Mesenteric fat pad (tissue), 1 donor: Measurements from ENCODE around the gene SELENOM. TPM values are rescaled to one million over a fixed set of nuclear protein-coding genes. Genes with fewer than 3 reads are reported as not detected.
"Not testable (repeated sequence)": the region's sequence is repeated elsewhere in the genome, so short reads cannot be mapped to it uniquely, and the experiment has no call there.

Experiments used
- DNase-seq: peaks from one replicate; pipeline ENCODE4 v3.0.0-alpha.2; 2020; ENCODE audit warnings: low spot score
- total RNA-seq: library from RNA; stranded (reverse); fragmentation: NEBNext Ultra II Directional; extraction: Animal tissue kit (Norgen Biotek cat#: 25700); gene quantifications from one replicate; pipeline ENCODE4 v1.2.1, GENCODE V29; 2021
- donor health status: DM: yes; HTN: yes; CAD: no.

Gene SELENOM
- total RNA-seq, 1 donor from 2014 or later, result 160 TPM

DNA sequence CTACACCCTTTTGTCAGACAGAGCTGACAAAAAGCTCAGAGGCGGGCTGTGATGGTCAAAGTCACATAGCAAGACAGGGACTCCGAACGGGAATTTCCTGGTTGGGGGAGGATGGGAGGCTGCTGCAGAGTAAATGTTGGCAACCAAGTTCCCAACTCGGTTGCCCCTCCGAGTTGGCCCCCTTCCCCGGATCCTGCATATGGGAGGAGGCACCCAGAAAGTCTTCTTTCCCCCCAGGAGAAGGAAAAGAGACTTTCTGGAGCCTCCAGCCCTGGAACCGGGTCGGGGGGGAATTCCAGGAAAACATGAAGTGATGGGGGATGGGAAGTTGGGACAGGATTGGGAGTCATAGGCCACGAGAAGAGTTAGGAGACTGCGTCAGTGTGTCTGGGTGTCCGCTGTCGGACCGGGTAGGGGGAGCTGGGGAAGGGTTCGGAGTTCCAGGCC is 614 bp downstream of the SELENOM start:
- DNase-seq, result no peak

DNA sequence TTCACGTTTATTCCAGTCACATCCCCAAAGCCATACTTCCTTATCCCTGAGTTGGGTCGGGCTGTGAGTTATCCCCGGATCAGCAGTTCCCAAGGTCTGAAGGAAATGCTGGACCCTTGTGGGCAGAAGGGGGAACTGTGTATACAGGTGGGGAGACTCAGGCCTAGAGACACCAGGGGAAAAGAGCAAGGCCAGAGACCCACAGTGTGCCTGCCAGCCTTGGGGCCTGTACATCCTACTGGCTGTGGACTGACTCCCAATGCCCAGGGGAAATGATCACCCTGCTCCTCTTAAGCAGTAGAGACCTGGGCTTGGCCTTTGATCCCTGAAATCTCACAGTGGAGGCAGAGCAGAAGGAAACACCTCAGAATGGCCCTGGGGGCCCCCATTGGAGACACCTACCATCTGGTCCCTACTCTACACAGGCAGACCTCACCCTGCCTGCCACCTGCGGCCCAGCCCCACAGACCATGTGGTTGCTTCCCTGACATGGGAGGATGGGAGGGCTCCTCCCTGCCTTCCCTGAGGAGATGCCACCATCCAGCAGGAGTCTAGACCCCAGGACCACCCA is 1.3 kb downstream of the SELENOM start:
- no peak for DNase-seq

- no peak for DNase-seq
Observed at GRCh38 chr22:31105282-31105929, 2.0 kb downstream of the SELENOM start.

- DNase-seq, result no peak
Observed at GRCh38 chr22:31104869-31105268, 2.5 kb downstream of the SELENOM start.

DNA sequence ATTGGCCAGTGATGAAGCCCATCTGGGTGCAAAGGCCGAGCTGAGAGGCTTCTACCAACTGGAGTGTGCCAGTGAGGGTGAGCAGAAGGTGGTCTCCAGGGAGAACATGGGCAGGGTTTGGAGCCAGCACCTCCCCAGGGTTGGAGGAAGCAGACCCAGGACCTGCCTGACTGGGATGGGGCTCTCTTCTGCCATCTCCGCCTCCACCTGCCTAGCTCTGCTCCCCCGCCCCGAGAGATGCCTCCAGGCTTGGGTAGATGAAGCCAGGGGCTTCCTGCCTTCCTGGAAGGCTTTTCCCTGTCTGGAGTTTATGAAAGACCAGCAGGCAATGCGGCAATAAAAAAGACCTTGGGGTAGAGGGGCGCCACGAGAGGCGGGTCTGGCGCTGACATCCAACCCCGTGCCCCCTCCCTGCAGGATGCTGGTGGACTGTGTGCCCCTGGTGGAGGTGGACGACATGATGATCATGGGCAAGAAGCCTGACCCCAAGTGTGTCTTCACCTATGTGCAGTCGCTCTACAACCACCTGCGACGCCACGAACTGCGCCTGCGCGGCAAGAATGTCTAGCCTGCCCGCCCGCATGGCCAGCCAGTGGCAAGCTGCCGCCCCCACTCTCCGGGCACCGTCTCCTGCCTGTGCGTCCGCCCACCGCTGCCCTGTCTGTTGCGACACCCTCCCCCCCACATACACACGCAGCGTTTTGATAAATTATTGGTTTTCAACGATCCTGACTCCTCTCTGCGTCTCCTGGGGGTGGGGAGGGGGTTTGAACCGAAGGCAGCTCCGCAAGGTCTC is 3.3 kb downstream of the SELENOM start:
- no peak for DNase-seq

GRCh38 chr22:31103111-31103510 is 4.3 kb downstream of the SELENOM start:
- DNase-seq, result no peak

DNA sequence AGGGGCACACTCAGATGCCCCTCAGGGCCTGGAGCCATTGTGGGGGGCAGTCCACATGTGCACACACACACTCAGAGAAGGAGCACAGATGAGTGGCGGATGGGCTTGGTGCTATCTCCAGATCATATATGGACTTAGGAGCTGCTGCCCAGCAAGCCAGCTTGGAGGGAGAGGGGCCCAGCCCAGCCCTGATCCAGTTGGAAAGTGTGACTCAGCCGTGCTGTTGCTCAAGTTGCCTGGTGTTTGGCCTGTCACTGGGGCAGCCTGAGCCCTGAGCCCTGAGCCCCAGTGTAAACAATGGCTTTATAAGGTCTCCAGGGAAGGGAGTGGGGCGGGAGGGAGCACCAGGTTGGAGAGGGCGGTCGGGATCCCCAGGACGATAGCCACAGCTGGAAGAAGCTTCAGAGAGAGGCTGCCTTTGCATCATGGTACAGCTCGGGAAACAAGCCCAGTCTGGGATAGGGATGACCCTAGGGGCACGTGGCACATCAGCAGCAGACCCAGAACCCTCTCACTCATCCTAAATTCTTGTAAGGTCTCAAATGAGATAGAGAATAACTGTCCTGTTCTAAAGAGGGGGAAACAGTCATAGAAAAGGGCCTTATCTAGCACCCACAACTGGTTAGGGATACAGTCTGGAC is 4.8 kb downstream of the SELENOM start:
- DNase-seq, result no peak

- no peak for DNase-seq
Observed at GRCh38 chr22:31100762-31101525, 6.4 kb downstream of the SELENOM start.

- DNase-seq, result no peak
Observed at GRCh38 chr22:31099841-31100761, 7.3 kb downstream of the SELENOM start.

GRCh38 chr22:31099386-31099785 is 8.0 kb downstream of the SELENOM start:
- DNase-seq, result no peak

DNA sequence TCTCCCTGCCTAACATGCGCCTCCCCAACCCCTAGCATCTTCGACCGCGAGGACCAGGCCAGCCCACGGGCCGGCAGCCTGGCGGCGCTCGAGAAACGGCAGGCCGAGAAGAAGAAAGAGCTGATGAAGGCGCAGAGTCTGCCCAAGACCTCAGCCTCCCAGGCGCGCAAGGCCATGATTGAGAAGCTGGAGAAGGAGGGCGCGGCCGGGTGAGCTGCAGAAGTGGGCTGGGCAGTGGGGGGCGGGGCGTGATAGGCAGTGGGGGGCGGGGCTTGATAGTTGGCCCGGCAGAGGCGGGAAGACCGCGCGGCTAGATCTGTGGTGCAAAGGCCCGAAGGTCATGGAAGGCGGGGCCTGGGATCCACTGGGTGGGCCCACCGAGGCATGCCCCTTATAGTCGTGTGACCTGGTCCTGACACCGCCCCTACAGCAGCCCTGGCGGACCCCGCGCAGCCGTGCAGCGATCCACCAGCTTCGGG is 8.7 kb downstream of the SELENOM start:
- DNase-seq, result no peak

GRCh38 chr22:31097941-31098631 is 9.3 kb downstream of the SELENOM start:
- no peak for DNase-seq

- DNase-seq, result not testable (repeated sequence)
Observed at GRCh38 chr22:31097539-31097938, 9.8 kb downstream of the SELENOM start.

DNA sequence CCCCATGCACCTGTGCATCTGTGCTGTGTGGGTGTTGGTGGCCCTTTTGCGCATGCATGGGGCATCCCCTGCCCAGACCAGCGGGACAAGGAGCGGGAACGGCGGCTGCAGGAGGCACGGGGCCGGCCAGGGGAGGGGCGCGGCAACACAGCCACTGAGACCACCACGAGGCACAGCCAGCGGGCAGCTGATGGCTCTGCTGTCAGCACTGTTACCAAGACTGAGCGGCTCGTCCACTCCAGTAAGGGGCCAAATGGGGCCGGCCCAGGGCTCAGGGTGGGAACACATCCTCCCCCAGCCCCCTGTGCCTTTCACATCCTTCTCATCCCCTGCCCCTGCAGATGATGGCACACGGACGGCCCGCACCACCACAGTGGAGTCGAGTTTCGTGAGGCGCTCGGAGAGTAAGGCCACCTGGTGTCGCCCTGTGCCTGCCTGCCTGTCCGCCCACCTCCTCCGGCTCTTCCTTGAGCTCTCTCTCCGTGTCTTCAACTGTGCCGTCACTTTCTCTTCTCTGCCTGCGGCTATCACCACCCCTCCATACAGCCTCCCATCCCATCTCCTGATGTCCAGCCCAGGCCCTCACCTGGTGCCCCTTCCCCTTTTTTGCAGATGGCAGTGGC is 10.6 kb downstream of the SELENOM start:
- no peak for DNase-seq

- no peak for DNase-seq
Observed at GRCh38 chr22:31095637-31096249, 11.6 kb downstream of the SELENOM start.

DNA sequence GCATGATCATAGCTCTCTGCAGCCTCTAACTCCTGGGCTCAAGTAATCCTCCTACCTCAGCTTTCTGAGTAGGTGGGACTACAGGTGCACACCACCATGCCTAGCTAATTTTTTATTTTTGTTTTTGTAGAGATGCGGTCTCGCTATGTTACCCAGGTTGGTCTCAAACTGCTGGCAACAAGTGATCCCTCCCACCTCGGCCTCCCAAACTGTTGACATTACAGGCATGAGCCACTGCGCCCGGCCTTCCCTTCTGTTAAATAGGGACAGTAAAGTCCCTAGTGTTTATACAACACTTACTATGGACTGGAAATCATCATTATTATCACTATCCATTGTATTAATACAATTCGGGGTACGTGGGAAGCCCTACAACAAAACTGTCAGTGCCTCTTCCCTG is 12.6 kb downstream of the SELENOM start:
- no peak for DNase-seq

- no peak for DNase-seq
Observed at GRCh38 chr22:31094021-31094551, 13.3 kb downstream of the SELENOM start.
